SK-N-MC (cell line): ENCODE data around the gene LCE1F.

Source experiments
- EZH2 ChIP-seq: fragments of 200-600 bp; sonication (generic); IDR thresholded peaks from one replicate; pipeline ENCODE4 v1.6.1; 2017; ENCODE audit warnings: antibody characterized with exemption
- POLR2AphosphoS5 ChIP-seq: IDR thresholded peaks from 2 replicates; pipeline ENCODE4 v1.6.1; 2012; ENCODE audit warnings: mild to moderate bottlenecking, low read depth, low read length, borderline replicate concordance

DNA sequence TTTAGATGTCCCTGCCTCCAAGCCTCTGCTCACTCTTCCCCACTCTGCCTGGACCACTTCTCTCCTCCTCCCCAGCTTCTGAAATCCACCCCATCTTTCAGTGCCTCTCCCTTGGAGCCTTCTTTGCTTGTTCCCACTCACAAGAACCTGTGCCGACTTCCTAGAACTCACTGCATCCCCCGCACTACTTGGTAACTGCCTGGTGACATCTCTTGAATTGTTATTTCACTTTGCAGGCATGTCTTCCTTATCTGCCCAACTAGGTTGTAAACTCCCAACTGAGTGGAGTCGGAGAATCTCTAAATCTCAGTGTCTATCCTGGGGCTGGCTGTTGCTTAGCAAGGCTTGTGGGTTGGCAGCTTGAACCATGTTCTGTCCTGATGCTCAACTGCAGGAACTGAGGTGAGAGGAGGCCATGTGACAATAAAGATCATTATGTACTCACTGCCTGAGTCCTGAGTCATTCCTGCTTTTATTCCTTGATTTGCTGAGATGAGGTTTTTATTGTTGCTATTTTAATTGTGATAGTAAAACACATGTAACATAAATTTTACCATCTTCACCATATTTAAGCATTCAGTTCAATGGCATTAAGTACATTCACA is 13.2 kb upstream of the LCE1F start:
- TF ChIP-seq POLR2AphosphoS5 (no peak), EZH2 (no peak)
